GM21786 (cell line): ENCODE measurements around the gene DIABLO.
"Not testable (repeated sequence)": the region's sequence is repeated elsewhere in the genome, so short reads cannot be mapped to it uniquely, and the experiment has no call there.

Experiments used
- ATAC-seq: cut with Tn5 transposase; IDR thresholded peaks from one replicate; pipeline ENCODE4 v1.9.1; 2021; ENCODE audit not compliant: unreplicated experiment

DIABLO gene

DNA sequence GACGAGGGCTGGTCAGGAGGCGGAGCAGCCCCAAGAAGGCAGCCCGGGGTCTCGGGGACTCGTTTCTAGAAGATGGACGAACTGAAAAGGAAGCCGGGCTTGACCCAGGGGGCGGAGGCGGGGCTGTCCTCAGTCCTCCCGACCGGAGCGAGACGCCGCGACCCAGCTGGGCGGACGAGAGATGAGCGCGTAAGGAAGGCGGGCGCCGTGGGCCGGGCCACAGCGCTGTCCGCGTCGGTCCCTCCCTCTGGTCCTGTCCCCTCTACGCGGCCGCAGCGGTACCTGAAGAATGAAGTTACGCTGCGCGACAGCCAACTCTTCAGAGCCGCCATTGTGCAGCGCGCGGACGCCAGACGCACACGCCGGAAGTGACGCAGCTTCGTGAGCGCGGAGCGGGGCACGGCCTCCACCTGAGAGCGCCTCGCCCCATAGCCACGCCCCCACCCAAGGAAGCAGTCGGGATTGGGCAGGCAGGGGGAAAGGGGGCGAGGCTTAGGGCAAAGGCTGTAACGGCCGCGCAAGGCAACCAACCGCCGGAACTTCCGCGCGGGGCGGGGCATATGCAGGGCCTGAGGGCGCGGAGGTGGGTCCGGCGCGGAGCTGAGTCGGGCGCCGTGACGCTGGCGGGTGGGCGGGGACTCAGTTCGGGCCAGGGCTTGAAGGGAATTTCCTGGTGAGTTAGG is at the start of gene DIABLO:
Gene DIABLO (minus strand): TSS at position 370 of the 683 bp plus-strand sequence. CDS start 38 bp downstream, at position 332.
- ATAC-seq: peak; percentile 90

DNA sequence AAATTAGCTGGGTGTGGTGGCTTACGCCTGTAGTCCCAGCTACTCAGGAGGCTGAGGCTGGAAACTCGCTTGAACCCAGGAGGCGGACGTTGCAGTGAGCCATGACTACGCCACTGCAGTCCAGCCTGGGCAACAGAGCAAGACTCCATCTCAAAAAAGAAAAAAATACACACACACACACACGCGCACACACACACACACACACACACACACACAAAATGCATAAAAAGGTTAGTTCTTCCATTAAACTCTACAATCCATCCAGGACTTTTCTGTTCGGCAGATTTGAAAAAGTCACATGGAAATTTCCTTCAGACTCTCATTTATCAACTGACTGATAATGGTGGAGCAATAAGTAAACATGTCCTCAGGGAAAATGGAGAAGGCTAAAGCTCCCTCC is 49.6 kb upstream of the DIABLO start:
- no peak for ATAC-seq

DNA sequence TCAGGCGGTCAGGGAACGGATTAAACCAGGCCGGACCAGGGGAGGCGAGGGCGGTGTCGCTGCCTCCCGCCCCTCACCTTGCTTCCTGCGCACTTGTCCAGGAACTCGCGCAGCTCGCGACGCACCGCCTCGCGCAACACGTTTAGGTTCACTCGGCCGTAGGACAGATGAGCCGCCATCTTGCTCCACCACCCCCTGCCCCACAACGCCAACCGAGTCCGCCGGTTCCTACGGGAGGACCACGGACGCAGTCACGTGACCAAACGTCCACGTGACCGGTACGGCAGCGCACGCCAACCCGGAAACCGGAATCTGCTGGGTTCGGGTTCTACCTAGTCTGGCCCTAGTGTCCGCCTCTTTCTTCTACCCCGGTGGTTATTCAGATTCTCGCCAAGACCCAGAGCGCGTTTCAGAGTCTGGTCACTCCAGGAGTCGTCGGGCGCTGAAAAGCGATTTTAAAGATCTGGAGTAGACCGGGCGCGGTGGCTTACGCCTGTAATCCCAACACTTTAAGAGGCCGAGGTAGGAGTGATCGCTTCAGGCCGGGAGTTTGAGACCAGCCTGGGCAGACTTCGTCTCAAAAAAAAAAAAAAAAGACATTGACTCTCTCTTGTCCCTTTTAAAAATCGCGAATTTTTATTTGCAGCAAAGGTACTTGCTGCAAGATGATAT is 40.5 kb upstream of the DIABLO start, which contains the start of gene VPS33A:
Gene VPS33A (minus strand): TSS at position 265 of the 672 bp plus-strand sequence. CDS start 86 bp downstream, at position 179.
- ATAC-seq: peak; percentile 85

DNA sequence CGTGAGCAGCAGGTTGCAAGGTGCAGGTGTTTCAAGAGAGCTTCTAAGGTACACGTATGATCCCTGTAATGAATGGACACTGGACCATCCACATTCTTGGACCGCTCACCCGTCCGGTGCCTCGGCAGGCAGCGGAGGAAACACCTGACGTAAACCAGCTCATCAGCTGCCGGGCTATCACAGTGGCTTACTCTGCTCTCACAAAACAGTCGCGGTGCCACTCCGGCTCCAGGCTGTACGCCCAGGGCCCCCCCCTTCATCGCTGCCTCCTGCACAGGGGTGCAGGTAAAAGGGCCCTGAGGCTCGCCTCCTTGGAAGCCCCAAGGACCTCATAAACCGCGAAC is 40.0 kb upstream of the DIABLO start:
- peak; percentile 24 for ATAC-seq

DNA sequence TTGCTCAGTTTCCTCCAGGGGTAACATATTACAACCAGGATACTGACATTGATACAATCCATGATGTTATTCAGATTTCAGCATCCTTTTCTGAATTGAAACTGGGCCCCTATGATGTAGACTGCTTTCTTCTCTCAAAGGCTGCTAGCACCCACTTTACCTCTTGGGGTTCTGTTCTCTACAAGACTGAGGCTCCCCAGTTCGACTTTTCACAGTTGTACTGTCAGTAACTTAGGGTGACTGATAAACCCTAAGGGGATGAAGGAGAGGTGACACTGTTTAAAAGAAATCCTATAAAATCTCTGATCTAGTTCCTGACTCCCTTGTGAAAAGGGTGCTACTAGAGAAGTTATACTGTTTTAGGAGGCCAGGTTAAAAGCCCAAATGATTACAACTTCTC is 39.6 kb upstream of the DIABLO start:
- no peak for ATAC-seq

DNA sequence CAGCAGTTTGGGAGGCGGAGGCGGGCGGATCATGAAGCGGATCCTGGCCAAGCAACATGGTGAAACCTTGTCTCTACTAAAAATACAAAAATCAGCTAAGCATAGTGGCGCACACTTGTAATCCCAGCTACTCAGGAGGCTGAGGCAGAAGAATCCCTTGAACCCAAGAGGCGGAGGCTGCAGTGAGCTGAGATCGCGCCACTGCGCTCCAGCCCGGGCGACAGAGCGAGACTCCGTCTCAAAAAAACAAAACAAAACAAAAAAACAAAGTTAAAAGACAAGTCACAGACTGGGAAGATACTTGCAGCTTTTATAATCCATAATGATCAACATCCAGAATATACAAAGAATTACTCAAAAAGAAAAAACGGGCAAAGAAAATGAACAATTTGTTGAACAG is 34.9 kb upstream of the DIABLO start:
- ATAC-seq: not testable (repeated sequence)

DNA sequence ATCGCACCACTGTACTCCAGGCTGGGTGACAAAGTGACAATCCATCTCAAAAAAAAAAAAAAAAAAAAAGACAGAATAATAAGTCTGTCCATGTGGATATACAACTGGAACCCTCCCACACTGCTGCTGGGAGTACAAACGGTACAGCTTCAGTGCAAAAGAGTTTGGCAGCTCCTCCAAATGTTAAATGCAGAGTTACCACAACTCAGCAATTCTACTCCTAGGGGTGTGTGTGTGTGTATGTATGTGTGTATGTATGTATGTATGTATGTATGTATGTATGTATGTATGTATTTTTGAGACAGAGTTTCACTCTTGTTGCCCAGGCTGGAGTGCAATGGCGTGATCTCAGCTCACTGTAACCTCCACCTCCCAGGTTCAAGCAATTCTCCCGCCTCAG is 33.1 kb upstream of the DIABLO start:
- not testable (repeated sequence) for ATAC-seq

DNA sequence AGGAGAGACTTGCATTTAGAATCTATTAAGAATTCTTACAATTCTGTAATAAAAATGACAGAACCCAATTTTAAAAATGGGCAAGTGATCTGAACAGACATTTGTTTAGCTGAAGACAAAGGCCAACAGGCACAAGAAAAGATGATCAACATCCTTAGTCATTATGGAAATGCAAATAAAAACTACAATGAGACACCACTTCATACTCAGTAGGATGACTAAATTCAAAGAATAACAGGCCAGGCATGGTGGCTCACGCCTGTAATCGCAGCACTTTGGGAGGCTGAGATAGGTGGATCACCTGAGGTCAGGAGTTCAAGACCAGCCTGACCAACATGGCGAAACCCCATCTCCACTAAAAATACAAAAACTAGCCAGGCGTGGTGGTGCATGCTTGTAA is 32.6 kb upstream of the DIABLO start:
- not testable (repeated sequence) for ATAC-seq

DNA sequence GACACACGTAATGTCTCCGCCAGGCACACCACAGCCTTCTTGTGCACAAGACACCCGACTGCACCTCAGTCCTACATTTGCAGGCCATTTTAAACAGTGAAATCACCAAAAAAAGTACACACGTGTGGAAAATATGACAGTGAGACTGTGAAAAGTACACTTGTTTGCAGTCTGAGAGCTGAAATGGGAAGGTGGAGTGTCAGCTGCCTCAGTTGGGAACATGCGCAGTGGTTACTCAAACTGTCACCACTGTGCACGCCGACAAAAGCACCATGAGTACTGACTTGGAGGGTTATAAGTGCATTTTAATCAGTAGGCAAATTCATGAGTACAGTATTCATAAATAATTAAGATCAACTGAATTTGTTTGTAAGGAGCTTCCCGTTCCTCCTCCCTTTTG is 24.7 kb upstream of the DIABLO start:
- ATAC-seq: no peak

DNA sequence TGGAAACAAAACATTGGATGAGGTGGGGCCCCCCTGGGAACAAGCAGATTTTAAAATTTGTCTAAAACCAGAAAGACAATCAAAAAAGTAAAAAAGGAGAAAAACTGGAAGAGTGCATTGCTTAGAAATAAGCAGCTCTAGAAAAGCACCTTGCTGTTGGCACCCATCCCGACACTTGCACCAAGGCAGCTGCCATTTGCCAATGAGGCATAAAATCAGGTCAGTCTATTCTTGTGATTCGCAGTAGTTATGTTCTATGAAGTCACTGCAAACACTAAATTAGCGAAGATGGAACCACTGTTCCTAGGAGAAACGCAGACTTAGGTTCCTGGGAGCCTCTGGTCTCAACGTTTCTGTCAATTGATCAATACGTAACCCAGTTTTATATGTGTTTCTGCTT is 24.2 kb upstream of the DIABLO start:
- no peak for ATAC-seq

DNA sequence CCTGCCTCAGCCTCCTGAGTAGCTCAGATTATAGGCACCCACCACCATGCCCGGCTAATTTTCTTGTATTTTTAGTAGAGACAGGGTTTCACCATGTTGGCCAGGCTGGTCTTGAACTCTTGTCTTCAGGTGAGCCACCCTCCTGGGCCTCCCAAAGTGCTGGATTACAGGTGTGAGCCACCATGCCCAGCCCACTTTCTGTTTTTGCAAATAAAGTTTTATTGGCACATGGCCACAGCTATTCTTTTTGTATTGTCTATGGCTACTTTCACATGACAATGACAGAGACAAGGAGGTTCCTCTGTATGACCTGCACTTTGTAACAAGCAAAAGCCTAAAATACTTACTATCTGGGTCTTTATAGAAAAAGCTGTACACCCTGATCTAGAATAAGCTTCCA is 19.7 kb upstream of the DIABLO start:
- no peak for ATAC-seq

DNA sequence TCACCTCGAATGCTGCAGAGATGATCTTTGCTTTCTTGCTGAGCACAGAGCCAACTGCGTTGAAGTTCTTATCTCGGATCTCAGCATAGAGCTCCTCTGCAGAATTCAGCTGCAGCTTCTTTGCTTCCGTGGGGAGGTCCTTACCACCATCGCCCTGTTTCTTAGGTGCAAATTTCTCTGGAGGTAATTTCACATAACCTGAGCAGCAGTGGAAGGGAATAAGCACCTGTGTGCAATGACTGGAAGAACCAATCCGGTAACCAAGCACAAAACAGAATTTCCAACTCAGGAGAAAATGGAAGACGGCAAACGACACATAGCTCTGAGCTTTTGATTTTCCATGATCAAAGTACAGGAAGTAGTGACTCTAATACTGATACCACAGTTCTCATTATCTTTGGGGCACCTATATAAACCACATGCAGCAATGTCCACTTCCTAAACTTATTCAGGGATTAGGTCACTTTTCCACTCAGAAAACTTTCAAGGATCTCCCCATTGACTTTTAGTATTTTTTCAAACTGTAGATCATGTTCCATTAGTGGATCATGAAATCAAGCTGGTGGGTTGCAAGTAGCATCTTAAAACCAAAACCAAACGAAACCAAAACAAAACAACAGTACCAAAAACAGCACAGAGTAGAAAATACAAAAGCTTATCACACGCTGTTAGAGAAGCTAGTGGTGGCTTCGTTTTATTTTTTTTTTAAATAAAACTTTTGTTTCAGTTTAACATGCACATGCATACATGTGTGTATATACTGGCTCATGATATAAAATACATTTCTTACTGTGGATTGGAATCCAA is 18.9 kb upstream of the DIABLO start:
- ATAC-seq: no peak

DNA sequence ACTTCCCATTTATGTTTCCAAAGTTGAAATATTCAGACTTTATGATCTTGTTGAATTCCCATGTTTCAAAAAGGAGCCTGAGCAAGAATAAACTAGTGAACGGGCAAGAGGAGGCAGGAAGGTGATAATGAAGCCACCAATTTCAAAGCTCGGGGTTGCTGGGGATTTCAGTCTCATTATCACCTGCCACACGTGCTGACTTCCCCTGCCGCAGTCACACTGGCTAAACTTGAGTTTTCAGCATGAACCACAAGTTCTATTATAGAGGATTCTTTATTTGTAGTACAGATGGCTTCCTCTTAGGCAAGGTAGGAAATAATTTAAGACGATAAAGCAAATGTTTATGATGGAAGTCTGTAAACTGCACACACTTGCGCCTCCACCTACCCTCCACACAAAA is 18.1 kb upstream of the DIABLO start:
- ATAC-seq: no peak

DNA sequence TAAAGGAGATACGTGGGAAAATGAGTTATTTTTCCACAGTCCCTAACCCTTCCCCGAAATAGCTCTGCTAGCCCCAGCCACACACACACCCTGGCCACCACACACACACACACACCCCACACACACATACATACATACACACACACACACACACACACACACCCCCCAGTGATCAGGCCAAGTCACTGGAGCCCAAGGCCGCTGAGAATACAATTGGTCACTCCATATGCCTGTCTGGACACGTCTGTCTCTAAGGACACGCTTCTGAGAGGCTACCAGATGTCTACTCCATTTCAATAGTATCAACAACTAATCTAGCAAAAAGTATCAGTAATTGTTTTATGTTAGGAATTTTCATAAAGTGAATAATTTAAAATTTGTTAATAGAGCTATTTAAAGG is 13.0 kb upstream of the DIABLO start:
- ATAC-seq: no peak

DNA sequence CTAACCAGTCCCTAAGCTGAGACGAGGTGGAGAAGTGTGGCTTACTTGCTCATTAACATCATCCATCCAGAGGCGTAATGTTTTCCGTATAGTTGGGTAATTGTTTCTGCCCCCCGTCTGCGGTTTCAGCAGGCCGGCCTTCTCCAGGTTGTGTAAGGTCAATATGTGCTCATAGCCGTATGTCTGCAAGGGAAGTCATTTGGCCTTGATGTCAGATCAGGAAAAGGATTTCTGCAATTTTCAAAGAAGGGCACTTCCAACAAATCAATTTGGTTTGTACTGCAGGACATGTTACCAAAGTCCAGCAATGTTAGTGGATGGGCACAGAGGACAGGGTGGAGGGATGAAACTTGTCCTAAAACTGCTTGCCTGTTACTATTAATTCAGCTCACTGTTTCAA is 9.9 kb upstream of the DIABLO start:
- ATAC-seq: no peak

DNA sequence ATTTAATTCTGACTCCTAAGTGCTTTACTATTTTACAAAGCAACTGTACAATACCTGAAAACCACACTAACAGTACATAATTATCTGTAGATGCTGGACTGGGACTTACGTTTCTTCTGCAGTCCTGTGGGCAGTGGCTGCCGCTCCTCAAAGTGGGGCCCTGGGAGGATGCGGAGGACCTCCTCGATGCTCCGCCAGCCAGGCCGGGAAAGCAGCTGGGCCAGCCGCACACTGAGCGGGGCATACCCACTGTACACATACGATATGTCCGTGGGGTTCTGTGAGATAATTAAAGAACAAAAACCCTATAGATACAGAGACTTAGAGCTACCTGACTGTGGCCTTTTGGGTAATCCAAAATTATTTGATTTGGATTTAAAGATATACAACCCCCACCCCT is 6.8 kb upstream of the DIABLO start:
- ATAC-seq: no peak

DNA sequence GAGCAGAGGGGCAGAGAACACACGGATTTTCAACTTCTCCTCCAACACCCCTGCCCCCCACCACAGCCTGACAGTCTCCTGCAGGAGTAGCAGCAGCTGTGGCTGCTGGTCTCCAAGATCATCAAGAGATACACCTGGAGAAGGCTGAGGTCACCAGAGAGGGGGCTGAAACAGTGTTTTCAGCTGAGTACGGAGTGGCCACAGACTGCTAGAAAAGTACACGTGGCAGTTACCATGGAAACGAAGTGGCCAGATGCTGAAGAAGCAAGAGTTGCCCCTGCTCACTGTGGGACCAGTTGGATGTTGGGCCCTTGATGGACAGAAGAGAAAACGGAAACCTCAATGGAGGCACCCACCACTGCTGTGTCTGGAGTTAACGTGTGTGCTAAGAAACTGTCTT is 4.9 kb upstream of the DIABLO start:
- no peak for ATAC-seq

DNA sequence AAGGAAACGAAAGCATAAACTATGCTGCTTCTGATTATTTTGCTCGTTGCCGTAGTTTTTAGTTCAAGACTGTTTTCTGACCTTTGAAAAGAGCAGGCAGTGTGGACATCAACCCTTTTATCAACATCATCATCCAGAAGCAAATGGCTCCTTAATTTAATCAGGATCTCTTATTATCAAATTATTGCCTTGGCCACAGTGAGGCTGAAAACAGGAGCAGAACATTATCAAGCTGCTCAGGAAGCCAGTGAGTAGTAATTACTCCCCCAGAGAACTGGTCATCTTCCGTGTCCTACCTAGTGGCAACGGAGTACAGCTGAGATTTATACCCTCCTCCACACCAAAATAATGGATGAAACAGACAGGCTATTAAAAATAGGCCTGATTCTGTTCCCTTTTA is 2.2 kb upstream of the DIABLO start:
- ATAC-seq: no peak

DNA sequence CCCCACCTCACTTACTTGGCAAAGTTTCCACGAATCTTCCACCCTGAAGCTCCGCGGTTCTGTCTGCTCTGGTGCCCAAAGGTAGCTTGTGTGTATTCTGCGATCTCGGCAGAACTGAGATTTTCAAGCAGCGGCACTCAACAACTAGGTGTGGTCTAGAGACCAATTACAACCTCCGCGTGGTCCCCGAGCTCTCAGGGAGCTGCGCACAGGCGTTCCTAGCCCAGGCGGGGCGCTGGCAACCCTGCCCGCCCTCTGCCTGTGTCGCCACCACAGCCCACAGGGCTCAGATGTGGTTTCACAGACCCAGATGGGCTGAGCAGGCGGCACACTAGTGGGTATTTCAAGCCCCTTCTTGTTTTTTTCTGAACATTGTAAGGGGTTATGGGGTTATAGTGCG is 1.5 kb upstream of the DIABLO start:
- no peak for ATAC-seq

DNA sequence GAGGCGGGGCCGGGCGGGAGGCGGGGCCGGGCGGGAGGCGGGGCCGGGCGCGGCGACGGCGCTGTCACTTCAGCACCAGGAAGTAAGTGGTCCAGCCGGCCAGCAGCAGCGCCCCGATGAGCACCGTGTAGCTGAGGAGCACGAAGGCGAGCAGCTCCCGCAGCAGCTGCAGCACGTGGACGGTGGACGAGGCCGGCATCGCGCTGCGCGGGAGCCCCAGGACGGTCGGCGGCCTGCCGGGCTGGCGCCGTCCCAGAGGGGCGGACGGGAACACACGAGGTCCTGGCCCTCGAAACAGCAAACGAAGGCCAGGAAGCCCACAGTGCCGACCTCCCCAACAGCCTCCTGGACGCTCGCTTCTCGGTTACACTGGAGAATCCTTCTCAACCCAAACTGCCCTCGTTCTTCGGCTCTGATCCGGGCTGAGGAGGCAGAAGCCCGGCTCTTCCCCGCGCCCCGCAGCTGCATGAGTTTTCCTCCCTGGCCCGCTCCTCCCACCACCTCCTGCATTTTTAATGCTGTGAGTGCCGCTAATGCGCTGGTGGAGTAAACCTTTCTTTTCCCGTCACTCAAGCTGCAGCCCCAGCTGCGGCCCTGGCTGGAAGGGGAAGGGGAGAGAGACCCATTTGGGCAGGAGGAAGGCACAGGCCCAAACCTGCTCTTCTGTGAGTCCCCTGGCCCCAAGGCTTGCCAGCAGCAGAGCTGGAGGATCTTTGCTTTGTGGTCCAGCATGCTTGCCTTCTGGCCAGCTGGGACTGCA is 694 bp upstream of the DIABLO start:
- no peak for ATAC-seq

DNA sequence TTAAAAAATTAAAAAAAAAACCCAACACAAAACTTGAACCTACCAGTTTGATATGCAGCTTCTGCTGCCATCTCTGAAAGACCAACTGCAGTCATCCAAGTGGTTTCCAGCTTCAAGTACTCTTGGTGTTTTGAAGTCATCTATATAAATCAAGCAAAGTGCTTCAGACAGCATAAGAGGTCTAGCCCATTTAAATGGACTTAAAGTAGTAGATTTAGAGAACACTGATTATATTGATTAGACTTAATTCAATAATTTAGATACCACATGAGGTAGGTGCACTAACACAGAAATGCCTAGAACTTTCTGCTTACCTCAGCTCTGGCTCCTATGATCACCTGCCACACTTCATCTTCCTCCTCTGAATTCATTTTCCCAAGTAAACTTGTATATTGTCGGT is 9.4 kb downstream of the DIABLO start:
- no peak for ATAC-seq
